ENCODE results near the gene NYNRIN. TPM values are rescaled to one million over a fixed set of nuclear protein-coding genes. Genes with fewer than 3 reads are reported as not detected.

The NYNRIN gene
- total and polyA plus RNA-seq, 2 of the 4 experiments (the other 2 are of a cell fraction): 2.2 to 5.4 TPM

DNA sequence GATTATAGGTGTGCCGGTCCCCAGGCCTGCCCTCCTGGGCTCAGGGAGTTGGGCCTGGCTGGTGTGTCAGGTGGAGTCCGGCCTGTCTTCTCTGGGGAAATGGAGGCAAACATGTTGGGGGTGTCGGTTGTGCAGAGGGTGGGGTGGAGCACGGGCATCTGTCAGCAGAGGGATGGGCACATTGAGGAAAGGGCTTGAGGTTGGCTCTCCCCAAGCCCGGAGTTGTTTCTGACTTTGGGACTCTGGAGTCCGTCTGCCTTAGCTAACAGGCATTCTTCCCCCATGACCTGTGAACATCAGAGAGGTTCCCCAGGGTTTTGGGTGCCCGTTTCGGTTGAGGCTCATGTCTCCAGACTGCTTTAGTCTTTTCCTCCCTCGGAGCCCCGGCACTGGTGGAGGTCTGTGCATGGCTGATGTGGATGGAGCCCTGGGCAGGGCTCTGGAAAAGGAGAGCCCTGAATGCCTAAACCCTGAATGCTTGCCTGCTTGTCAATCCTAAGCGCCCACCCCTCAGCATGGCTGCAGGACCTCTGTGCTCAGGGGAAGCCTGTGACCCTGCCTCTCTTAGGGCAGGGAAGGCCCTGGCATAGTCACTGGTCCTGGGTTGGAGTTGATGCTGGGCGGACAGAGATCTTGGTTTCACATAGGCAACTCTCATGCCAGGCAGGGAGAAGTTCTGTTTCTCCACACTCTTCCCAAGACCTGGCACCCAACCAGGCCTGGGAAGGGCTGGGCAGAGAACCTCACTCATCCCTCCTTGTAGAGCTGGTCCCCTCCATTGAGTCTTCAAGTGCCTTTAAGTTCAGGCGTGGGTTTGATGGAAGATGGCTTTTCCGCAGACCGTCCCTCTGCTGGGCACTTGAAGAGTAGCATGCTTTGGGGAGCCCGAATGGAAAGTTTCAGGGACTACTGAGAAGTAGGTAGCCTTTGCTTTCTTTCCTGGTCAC lies 12.9 kb downstream of the NYNRIN start:
- DNase-seq (peak; percentile 59), ATAC-seq (ENCODE audit: low read depth) (peak; percentile 93)
- BruUV-seq (replicated peaks): no TSS peak
- dilution Hi-C loops (cut with HindIII; ENCODE audit: low sequenced_read_pairs, unreplicated experiment): no loop called here
- Histone ChIP-seq H2BK5ac (ENCODE audit: low read depth, low read length, poor library complexity, severe bottlenecking) (no peak overlapping the region), H4K91ac (ENCODE audit: insufficient read depth, low read depth, low read length) (no peak overlapping the region), H3K4me1 (ENCODE audit: control insufficient read depth, insufficient read depth, low read length) (no peaks in the 10 kb centered on the region), H2BK15ac (ENCODE audit: low read depth, low read length) (no peak overlapping the region), H4K5ac (ENCODE audit: low read depth, low read length) (no peak overlapping the region), H2AK5ac (ENCODE audit: low read depth, low read length) (no peak overlapping the region), H3K14ac (replicated peaks; ENCODE audit: low read depth, low read length) (no peak overlapping the region), H3K56ac (ENCODE audit: extremely low read depth, insufficient read depth, low read length) (no peak overlapping the region), H4K20me1 (ENCODE audit: insufficient read depth, low read length) (0 out of 2 replicates have a peak, but pooled peaks cover 3% of the 10 kb centered on the region), H3K79me1 (ENCODE audit: low read depth in 1 of 2, low read length in 2 of 2) (no peaks in the 10 kb centered on the region; a peak in 1 of 4 replicates), H3K27me3 (ENCODE audit: control insufficient read depth, insufficient read depth, low read length) (no peaks in the 10 kb centered on the region), H3K4me3 (ENCODE audit: insufficient read depth, low read depth, low read length) (no peak overlapping the region), H3K9ac (ENCODE audit: low read depth, low read length) (no peak overlapping the region), H3K9me1 (ENCODE audit: insufficient read depth, low read length) (peaks cover 3% of the 10 kb centered on the region; the same call in 1 of the 2 replicates), H2AFZ (replicated peaks; ENCODE audit: low read length, poor library complexity) (peak overlapping the region; percentile 61), H2AK9ac (replicated peaks; ENCODE audit: low read depth, low read length, poor library complexity) (peak overlapping the region; percentile 49), H2BK120ac (ENCODE audit: low read depth, low read length) (no peak overlapping the region), H3K27ac (ENCODE audit: insufficient read depth, low read length) (no peak overlapping the region), H3K36me3 (ENCODE audit: control insufficient read depth, insufficient read depth, low read length) (peaks cover 40% of the 10 kb centered on the region; the same call in 1 of the 2 replicates), H2BK20ac (ENCODE audit: low read depth, low read length) (no peak overlapping the region), H3K18ac (ENCODE audit: low read depth, low read length) (no peak overlapping the region), H3K4ac (ENCODE audit: low read depth, low read length) (no peak overlapping the region), H4K8ac (ENCODE audit: low read depth in 2 of 2, low read length in 2 of 2) (no peak overlapping the region), H3K23ac (ENCODE audit: low read depth, low read length) (no peak overlapping the region), H3K4me2 (ENCODE audit: low read depth, low read length) (no peak overlapping the region), H3K9me3 (ENCODE audit: control insufficient read depth, insufficient read depth, low read length) (no peaks in the 10 kb centered on the region)
- WGBS, 2 experiments (ENCODE audit: extremely low coverage in 2 of 2, insufficient read length in 1 of 2): 60% methylated on average over 2 of the region's 16 CpGs; no CpG with 5 or more reads in 1 of the 2 experiments
- in situ Hi-C loops (cut with MboI; ENCODE audit: low sequenced_read_pairs): no loop called here
- ChIA-PET POLR2A (ENCODE audit: unreplicated experiment) (no interaction called here), CTCF (interaction anchor here (0.7 to 2.0 kb wide), 3 partner anchors 10 to 78 kb away, joined by 3 to 6 read pairs (median 5); no protein-coding TSS in a partner anchor)
- TF ChIP-seq MXI1 (IDR thresholded peaks at IDR 0.05; ENCODE audit: borderline replicate concordance, low read depth, low read length) (no peak), POLR2A (IDR thresholded peaks at IDR 0.05; ENCODE audit: low read depth, low read length) (no peak), CTCF (conservative IDR thresholded peaks at IDR 0.05; ENCODE audit: low read depth, low read length) (peak; percentile 68), MAZ (IDR thresholded peaks at IDR 0.05; ENCODE audit: borderline replicate concordance, low read depth, low read length) (no peak), RAD21 (IDR thresholded peaks at IDR 0.05; ENCODE audit: low read length) (peak; percentile 69), SMC3 (IDR thresholded peaks at IDR 0.05; ENCODE audit: low read depth, low read length) (peak; percentile 81)
- TF ChIP-seq, protein P1, sequence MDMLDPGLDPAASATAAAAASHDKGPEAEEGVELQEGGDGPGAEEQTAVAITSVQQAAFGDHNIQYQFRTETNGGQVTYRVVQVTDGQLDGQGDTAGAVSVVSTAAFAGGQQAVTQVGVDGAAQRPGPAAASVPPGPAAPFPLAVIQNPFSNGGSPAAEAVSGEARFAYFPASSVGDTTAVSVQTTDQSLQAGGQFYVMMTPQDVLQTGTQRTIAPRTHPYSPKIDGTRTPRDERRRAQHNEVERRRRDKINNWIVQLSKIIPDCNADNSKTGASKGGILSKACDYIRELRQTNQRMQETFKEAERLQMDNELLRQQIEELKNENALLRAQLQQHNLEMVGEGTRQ (IDR thresholded peaks at IDR 0.05; ENCODE audit: low read depth, low read length): no peak
- intact Hi-C loops (cut with micrococcal nuclease): loop anchor here (1.0 kb wide), 2 partner anchors 46 to 78 kb away; no protein-coding TSS in a partner anchor

All from IMR-90 (cell line).